Measurements from ENCODE around the gene LYZ. TPM values are rescaled to one million over a fixed set of nuclear protein-coding genes. Genes with fewer than 3 reads are reported as not detected.

LYZ gene
- total RNA-seq, 1 donor: 8.3 TPM

DNA sequence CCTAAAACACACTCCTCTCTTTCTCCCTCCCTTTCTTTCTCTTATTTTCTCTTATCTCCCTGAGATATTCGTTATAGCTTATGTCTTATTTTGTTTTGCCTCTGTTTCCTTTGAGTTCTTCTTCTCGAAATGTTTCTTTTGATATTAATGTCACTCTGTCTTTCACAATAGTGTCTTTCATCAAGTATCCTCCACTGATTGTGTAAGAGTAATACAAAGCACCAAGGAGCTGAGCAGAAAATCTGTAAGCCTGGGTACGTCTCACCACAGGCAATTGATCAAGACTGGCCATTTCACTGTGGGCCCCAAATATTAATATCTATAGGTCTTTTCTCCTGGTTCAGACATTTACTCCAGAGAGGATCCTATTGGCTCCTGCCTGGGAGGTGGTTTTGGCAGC is 4.8 kb upstream of the LYZ start:
- TF ChIP-seq CTCF (IDR thresholded peaks at IDR 0.05; ENCODE audit: extremely low read depth, low read depth, low read length): no peak
- H3K36me3 ChIP-seq (ENCODE audit: insufficient read depth, low read length): no peaks in the 10 kb centered on the region
- no peaks in the 10 kb centered on the region for H3K9me3 ChIP-seq (ENCODE audit: low read depth, low read length)
- DNase-seq (ENCODE audit: insufficient read length, low spot score, missing footprints): no peak
- H4K20me1 ChIP-seq (ENCODE audit: insufficient read depth, low read length): no peaks in the 10 kb centered on the region
- H3K27ac ChIP-seq (ENCODE audit: low read depth, low read length): no peak overlapping the region
- H3K79me2 ChIP-seq (ENCODE audit: insufficient read depth, low read length): no peaks in the 10 kb centered on the region
- no peak overlapping the region for H2AFZ ChIP-seq (ENCODE audit: low read length)
- H3K4me2 ChIP-seq (ENCODE audit: insufficient read depth, low read length): no peak overlapping the region
- H3K4me3 ChIP-seq (ENCODE audit: insufficient read depth, low read length): no peak overlapping the region
- H3K4me1 ChIP-seq (ENCODE audit: insufficient read depth, low read length): no peaks in the 10 kb centered on the region
- H3K27me3 ChIP-seq (ENCODE audit: insufficient read depth, low read length): peaks cover 13% of the 10 kb centered on the region

- Histone ChIP-seq H3K27ac (ENCODE audit: low read depth, low read length) (no peak overlapping the region), H3K4me2 (ENCODE audit: insufficient read depth, low read length) (no peak overlapping the region), H2AFZ (ENCODE audit: low read length) (no peak overlapping the region), H3K36me3 (ENCODE audit: insufficient read depth, low read length) (no peaks in the 10 kb centered on the region), H3K79me2 (ENCODE audit: insufficient read depth, low read length) (no peaks in the 10 kb centered on the region), H3K4me1 (ENCODE audit: insufficient read depth, low read length) (no peaks in the 10 kb centered on the region), H3K4me3 (ENCODE audit: insufficient read depth, low read length) (no peak overlapping the region), H3K27me3 (ENCODE audit: insufficient read depth, low read length) (peaks cover 13% of the 10 kb centered on the region), H3K9me3 (ENCODE audit: low read depth, low read length) (no peaks in the 10 kb centered on the region), H4K20me1 (ENCODE audit: insufficient read depth, low read length) (no peaks in the 10 kb centered on the region)
- no peak for DNase-seq (ENCODE audit: insufficient read length, low spot score, missing footprints)
- no peak for TF ChIP-seq CTCF (IDR thresholded peaks at IDR 0.05; ENCODE audit: extremely low read depth, low read depth, low read length)
These were observed 4.1 kb upstream of the LYZ start for GRCh38 chr12:69343885-69344612.

- no peaks in the 10 kb centered on the region for H3K9me3 ChIP-seq (ENCODE audit: low read depth, low read length)
- H3K4me3 ChIP-seq (ENCODE audit: insufficient read depth, low read length): no peak overlapping the region
- no peak for TF ChIP-seq CTCF (IDR thresholded peaks at IDR 0.05; ENCODE audit: extremely low read depth, low read depth, low read length)
- no peak overlapping the region for H3K4me2 ChIP-seq (ENCODE audit: insufficient read depth, low read length)
- H3K27me3 ChIP-seq (ENCODE audit: insufficient read depth, low read length): peaks cover 21% of the 10 kb centered on the region
- H2AFZ ChIP-seq (ENCODE audit: low read length): no peak overlapping the region
- no peak for DNase-seq (ENCODE audit: insufficient read length, low spot score, missing footprints)
- no peaks in the 10 kb centered on the region for H3K79me2 ChIP-seq (ENCODE audit: insufficient read depth, low read length)
- H3K27ac ChIP-seq (ENCODE audit: low read depth, low read length): no peak overlapping the region
- no peaks in the 10 kb centered on the region for H4K20me1 ChIP-seq (ENCODE audit: insufficient read depth, low read length)
- H3K36me3 ChIP-seq (ENCODE audit: insufficient read depth, low read length): no peaks in the 10 kb centered on the region
- H3K4me1 ChIP-seq (ENCODE audit: insufficient read depth, low read length): no peaks in the 10 kb centered on the region
These were observed 3.1 kb upstream of the LYZ start for GRCh38 chr12:69345077-69345476.

DNA sequence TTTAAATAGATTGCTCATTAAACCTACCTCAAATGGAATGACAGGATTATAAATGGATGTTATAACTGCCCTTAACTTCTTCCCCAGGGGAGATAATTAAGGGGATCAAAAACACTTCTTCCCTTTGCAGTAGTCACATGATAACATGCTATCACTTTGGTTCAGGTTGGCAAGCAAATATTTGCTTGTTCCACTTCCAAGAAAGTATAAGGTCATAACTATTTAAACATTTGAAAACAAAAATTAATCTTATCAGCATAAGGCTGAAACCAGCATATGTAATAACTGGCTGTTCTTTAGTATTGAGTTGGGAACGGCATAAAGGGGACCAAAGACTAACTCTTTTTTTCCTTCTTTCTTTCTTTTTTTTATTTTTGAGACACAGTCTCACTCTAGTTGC is 2.4 kb upstream of the LYZ start:
- Histone ChIP-seq H3K9me3 (ENCODE audit: low read depth, low read length) (no peaks in the 10 kb centered on the region), H3K27me3 (ENCODE audit: insufficient read depth, low read length) (peaks cover 18% of the 10 kb centered on the region), H3K4me1 (ENCODE audit: insufficient read depth, low read length) (no peaks in the 10 kb centered on the region), H3K79me2 (ENCODE audit: insufficient read depth, low read length) (no peaks in the 10 kb centered on the region), H3K4me2 (ENCODE audit: insufficient read depth, low read length) (no peak overlapping the region), H3K36me3 (ENCODE audit: insufficient read depth, low read length) (no peaks in the 10 kb centered on the region), H4K20me1 (ENCODE audit: insufficient read depth, low read length) (no peaks in the 10 kb centered on the region), H2AFZ (ENCODE audit: low read length) (no peak overlapping the region), H3K4me3 (ENCODE audit: insufficient read depth, low read length) (no peak overlapping the region), H3K27ac (ENCODE audit: low read depth, low read length) (no peak overlapping the region)
- DNase-seq (ENCODE audit: insufficient read length, low spot score, missing footprints): peak; percentile 36
- no peak for TF ChIP-seq CTCF (IDR thresholded peaks at IDR 0.05; ENCODE audit: extremely low read depth, low read depth, low read length)
